Esophagus squamous epithelium (tissue), 4 donors: ENCODE results near the gene WWTR1.

Experiments used
- POLR2A ChIP-seq, 4 donors: fragments of 450-650 bp; IDR thresholded peaks; one replicate each; pipeline ENCODE4 v1.6.1; 2017; ENCODE audit warnings: antibody characterized with exemption in 4 of 4, mild to moderate bottlenecking in 4 of 4, moderate library complexity in 3 of 4
- TF ChIP-seq, protein P1 (sequence below), 6 experiments: fragments of 450-650 bp in 4 of 6; fragments of 200-600 bp in 2 of 6; sonication (generic) in 2 of 6; IDR thresholded peaks; one replicate each; pipeline ENCODE4 v1.5.1; 2016 to 2019; ENCODE audit warnings: antibody characterized with exemption in 6 of 6, mild to moderate bottlenecking in 4 of 6, moderate library complexity in 4 of 6

DNA sequence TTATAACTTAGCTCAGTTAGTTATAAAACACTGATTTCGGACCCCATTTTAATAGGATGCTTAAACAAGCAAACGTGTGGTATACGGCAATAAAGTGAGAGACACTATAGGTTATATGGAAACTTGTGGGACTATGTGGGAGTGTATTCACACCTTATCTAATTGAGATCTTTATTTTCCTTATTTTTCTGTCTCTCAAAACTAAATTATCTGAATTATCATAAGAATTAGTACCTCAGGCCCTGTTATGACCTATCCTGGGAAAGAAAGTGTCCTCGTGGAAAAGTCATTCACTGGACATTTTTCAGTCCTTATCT, 14.4 kb downstream of the WWTR1 start:
- TF ChIP-seq, protein P1, sequence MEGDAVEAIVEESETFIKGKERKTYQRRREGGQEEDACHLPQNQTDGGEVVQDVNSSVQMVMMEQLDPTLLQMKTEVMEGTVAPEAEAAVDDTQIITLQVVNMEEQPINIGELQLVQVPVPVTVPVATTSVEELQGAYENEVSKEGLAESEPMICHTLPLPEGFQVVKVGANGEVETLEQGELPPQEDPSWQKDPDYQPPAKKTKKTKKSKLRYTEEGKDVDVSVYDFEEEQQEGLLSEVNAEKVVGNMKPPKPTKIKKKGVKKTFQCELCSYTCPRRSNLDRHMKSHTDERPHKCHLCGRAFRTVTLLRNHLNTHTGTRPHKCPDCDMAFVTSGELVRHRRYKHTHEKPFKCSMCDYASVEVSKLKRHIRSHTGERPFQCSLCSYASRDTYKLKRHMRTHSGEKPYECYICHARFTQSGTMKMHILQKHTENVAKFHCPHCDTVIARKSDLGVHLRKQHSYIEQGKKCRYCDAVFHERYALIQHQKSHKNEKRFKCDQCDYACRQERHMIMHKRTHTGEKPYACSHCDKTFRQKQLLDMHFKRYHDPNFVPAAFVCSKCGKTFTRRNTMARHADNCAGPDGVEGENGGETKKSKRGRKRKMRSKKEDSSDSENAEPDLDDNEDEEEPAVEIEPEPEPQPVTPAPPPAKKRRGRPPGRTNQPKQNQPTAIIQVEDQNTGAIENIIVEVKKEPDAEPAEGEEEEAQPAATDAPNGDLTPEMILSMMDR (IDR thresholded peaks at IDR 0.05), result no peak
- no peak for TF ChIP-seq POLR2A (IDR thresholded peaks at IDR 0.05)
